Measurements from ENCODE around the gene MYB. TPM values are rescaled to one million over a fixed set of nuclear protein-coding genes. Genes with fewer than 3 reads are reported as not detected.

MYB gene
- 10 to 100 TPM in 2 of 3 donors, 1 to 10 TPM in 1; 1.1 to 61.9 (median 37.0) TPM for total RNA-seq

DNA sequence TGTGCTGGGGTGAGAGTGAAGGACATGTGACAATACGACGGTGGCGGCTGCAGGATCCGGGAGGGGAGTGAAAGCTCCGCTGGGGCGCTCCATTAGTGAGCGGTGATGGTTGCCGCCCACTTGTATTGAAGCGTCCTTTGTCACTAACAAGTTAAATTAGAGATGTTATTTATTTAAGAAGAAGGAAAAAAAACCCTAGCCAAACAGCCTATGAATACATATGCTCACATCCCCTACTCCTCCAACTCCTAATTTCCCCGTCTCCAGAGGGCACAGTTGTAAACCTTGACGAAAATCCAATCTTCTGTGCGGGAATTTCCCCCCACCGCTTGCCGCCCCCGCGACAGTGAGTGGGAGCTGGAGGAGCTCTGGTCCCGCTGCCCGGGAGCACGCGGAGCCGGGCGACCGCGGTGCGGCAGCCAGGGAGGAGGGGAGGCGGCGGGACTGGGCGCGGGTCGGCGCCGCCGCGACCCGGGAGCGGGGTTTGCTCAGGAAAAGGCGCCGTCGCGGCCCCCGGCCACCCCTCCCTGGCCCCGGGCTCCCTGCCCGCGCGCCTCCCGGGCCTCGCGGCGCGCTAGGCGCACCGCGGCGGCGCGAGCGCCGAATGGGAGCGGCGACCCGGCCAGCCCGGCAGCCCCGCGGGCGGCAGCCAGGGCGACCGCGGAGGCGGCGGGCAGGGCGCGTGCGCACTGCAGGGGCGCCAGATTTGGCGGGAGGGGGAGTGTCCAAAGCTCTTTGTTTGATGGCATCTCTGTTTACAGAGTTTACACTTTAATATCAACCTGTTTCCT is at the start of gene MYB:
Gene MYB, plus strand, starts transcription at position 767 of the 791 bp plus-strand sequence. CDS start 206 bp downstream, outside the sequence.
- TF ChIP-seq CTCF (IDR thresholded peaks at IDR 0.05) = peak in 1 of 3 donors; percentile 13
- no peak for TF ChIP-seq POLR2A (IDR thresholded peaks at IDR 0.05)
- H3K27me3 ChIP-seq = peaks cover 0 to 22% of the 10 kb centered on the region in 2 donors
- peak in 1 of 2 donors; percentile 58 for DNase-seq (ENCODE audit: low spot score in 2 of 2)
- H3K4me1 ChIP-seq = no peaks in the 10 kb centered on the region
- H3K27ac ChIP-seq = peak within 1 kb of the TSS in 1 of 2 donors; percentile 83
- H3K36me3 ChIP-seq = no peaks in the 10 kb centered on the region
- H3K4me3 ChIP-seq = peak within 1 kb of the TSS; percentile 53 to 82 (median 64)
- intact Hi-C loops (cut with DNase I; ENCODE audit: low total_unique reads) = no loop called here
- no peaks in the 10 kb centered on the region for H3K9me3 ChIP-seq

DNA sequence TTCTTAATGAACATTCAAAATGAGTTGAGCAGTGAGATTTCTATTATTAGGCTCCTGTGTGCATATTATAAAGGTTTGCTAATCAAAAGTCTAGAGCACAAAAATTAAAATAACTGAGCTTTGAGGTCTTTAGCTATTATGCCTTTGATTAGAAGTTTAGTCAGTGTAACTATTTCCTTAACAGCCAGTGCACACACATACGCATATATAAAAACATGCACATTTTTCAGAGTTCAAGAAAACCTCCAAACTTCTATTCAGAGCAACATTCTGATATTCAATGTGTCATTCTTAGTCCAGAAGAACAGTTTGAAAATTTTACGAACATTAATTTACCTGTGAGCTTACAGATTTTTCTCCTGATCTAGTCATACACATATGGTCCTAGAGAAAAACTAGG is 48.3 kb upstream of the MYB start:
- no peaks in the 10 kb centered on the region for H3K36me3 ChIP-seq
- intact Hi-C loops (cut with DNase I; ENCODE audit: low total_unique reads) = loop anchor here (10.0 kb wide), 2 partner anchors 282 to 1292 kb away; no protein-coding TSS in a partner anchor
- H3K4me1 ChIP-seq = no peaks in the 10 kb centered on the region
- no peak overlapping the region for H3K27ac ChIP-seq
- TF ChIP-seq POLR2AphosphoS5 (IDR thresholded peaks at IDR 0.05) (no peak), POLR2A (IDR thresholded peaks at IDR 0.05) (no peak), CTCF (IDR thresholded peaks at IDR 0.05) (no peak)
- no peak overlapping the region for H3K4me3 ChIP-seq
- DNase-seq (ENCODE audit: low spot score in 2 of 2) = no peak
- H3K9me3 ChIP-seq = no peaks in the 10 kb centered on the region
- H3K27me3 ChIP-seq = no peaks in the 10 kb centered on the region

GRCh38 chr6:135135835-135136234 is 45.3 kb upstream of the MYB start:
- H3K27ac ChIP-seq = no peak overlapping the region
- no peaks in the 10 kb centered on the region for H3K9me3 ChIP-seq
- no peaks in the 10 kb centered on the region for H3K4me1 ChIP-seq
- H3K4me3 ChIP-seq = no peak overlapping the region
- no peaks in the 10 kb centered on the region for H3K27me3 ChIP-seq
- intact Hi-C loops (cut with DNase I; ENCODE audit: low total_unique reads) = loop anchor here (10.0 kb wide), 2 partner anchors 279 to 1289 kb away; no protein-coding TSS in a partner anchor
- H3K36me3 ChIP-seq = no peaks in the 10 kb centered on the region
- TF ChIP-seq CTCF (IDR thresholded peaks at IDR 0.05) = no peak
- no peak for TF ChIP-seq POLR2A (IDR thresholded peaks at IDR 0.05)
- no peak for TF ChIP-seq POLR2AphosphoS5 (IDR thresholded peaks at IDR 0.05)
- DNase-seq (ENCODE audit: low spot score in 2 of 2) = no peak

DNA sequence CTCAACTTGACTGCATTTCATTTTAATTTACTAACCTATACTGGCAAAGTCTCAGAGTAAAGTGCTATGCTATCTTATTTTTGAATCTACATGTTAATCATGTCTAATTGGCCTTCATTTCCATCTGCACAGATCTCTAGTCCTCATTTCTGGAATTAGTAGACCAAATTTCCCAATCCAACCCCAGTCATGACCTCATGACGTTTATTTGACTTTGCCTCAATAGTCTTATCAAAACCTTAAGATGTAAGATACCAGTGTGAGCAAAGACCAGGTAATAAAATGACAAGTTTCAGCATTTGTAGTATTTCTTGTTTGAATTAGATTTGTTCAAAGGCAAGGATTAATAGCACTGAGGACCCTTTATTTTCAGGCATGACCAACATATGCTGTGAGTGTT is 43.3 kb upstream of the MYB start:
- no peak for DNase-seq (ENCODE audit: low spot score in 2 of 2)
- Histone ChIP-seq H3K4me1 (no peaks in the 10 kb centered on the region), H3K9me3 (no peaks in the 10 kb centered on the region), H3K27me3 (no peaks in the 10 kb centered on the region), H3K4me3 (no peak overlapping the region), H3K36me3 (no peaks in the 10 kb centered on the region), H3K27ac (no peak overlapping the region)
- intact Hi-C loops (cut with DNase I; ENCODE audit: low total_unique reads) = loop anchor here (10.0 kb wide), 2 partner anchors 277 to 1287 kb away; no protein-coding TSS in a partner anchor
- no peak for TF ChIP-seq POLR2AphosphoS5 (IDR thresholded peaks at IDR 0.05)

- H3K27me3 ChIP-seq = no peaks in the 10 kb centered on the region
- no peaks in the 10 kb centered on the region for H3K36me3 ChIP-seq
- DNase-seq (ENCODE audit: low spot score in 2 of 2) = no peak
- no peak for TF ChIP-seq CTCF (IDR thresholded peaks at IDR 0.05)
- no peak for TF ChIP-seq POLR2AphosphoS5 (IDR thresholded peaks at IDR 0.05)
- no peak for TF ChIP-seq POLR2A (IDR thresholded peaks at IDR 0.05)
- no peak overlapping the region for H3K4me3 ChIP-seq
- no peaks in the 10 kb centered on the region for H3K4me1 ChIP-seq
- H3K27ac ChIP-seq = no peak overlapping the region
- H3K9me3 ChIP-seq = no peaks in the 10 kb centered on the region
- intact Hi-C loops (cut with DNase I; ENCODE audit: low total_unique reads) = no loop called here
Measured at GRCh38 chr6:135141182-135141581, 39.9 kb upstream of the MYB start.
